NT2/D1 (cell line): ENCODE data around the gene ABI2.

Experiments
- DNase-seq: peaks from one replicate; pipeline ENCODE4 v3.0.0-alpha.2; 2011; ENCODE audit warnings: low read depth, low spot score
- H3K27me3 ChIP-seq: 2 replicates; pipeline ENCODE4 v1.6.0; 2011; ENCODE audit warnings: mild to moderate bottlenecking; ENCODE audit not compliant: insufficient read length, insufficient read depth
- H3K36me3 ChIP-seq: 2 replicates; pipeline ENCODE4 v1.6.1; 2011; ENCODE audit warnings: mild to moderate bottlenecking, low read length, mixed read lengths; ENCODE audit not compliant: insufficient read depth, insufficient read length
- H3K4me1 ChIP-seq: 2 replicates; pipeline ENCODE4 v1.5.1; 2011; ENCODE audit not compliant: insufficient read depth, insufficient read length
- H3K4me3 ChIP-seq: 2 replicates; pipeline ENCODE4 v1.5.1; 2011; ENCODE audit warnings: low read depth; ENCODE audit not compliant: insufficient read length
- H3K9ac ChIP-seq: 2 replicates; pipeline ENCODE4 v1.6.0; 2011; ENCODE audit warnings: low read depth; ENCODE audit not compliant: insufficient read length
- H3K9me3 ChIP-seq: 2 replicates; pipeline ENCODE4 v1.5.1; 2011; ENCODE audit warnings: mild to moderate bottlenecking, low read length; ENCODE audit not compliant: insufficient read depth
- SUZ12 ChIP-seq: IDR thresholded peaks from 2 replicates; pipeline ENCODE4 v1.6.1; 2011; ENCODE audit not compliant: insufficient read length, insufficient read depth; ENCODE audit errors: extremely low read depth
- YY1 ChIP-seq: IDR thresholded peaks from 2 replicates; pipeline ENCODE4 v1.6.1; 2011; ENCODE audit not compliant: insufficient read length, insufficient read depth
- ZNF274 ChIP-seq: IDR thresholded peaks from 2 replicates; pipeline ENCODE4 v1.6.1; 2011; ENCODE audit warnings: mild to moderate bottlenecking, low read depth, low read length

The ABI2 gene

DNA sequence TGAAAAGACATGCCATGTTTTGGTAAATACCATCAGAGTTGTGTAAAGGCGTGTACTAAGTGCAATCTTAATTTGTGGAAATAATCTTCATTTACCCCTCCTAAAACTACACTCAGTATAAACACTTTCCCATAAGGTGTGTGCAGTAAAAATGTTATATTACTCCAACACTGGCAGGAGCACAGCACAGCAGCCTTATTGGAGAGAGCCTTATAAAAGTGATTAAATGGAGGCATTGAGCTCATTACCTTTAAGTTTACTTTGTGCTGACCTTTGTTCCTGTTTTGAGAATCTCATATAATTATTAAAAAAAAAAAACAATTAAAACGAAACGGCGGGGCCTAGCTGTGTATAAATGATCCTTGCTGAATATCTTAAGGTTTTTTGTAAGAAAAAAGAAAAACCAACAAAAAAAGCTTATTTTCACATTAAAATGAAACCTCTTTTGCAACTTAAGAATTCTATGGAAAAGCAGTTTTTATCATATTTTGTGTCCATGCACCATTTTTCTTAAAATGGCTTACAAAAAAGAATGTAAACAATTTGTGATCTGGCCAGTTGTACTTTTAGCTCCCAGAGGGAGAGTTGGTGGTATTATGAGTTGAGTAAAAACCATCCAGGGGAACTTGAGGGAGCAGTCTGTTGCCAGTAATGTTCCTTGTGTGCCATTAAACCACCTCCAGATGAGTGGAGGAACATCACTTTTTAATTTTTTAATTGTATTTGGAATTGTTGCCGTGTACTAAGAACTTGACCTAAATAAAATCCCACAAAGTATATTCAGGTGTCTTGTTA lies 103.4 kb downstream of the ABI2 start:
- no peak for TF ChIP-seq ZNF274
- TF ChIP-seq SUZ12: no peak
- no peak for TF ChIP-seq YY1
- peaks cover 26% of the 10 kb centered on the region for H3K36me3 ChIP-seq
- no peaks in the 10 kb centered on the region for H3K9me3 ChIP-seq
- no peak for DNase-seq
- no peaks in the 10 kb centered on the region for H3K4me1 ChIP-seq
- no peak overlapping the region for H3K4me3 ChIP-seq
- no peaks in the 10 kb centered on the region for H3K27me3 ChIP-seq
- H3K9ac ChIP-seq: no peak overlapping the region

DNA sequence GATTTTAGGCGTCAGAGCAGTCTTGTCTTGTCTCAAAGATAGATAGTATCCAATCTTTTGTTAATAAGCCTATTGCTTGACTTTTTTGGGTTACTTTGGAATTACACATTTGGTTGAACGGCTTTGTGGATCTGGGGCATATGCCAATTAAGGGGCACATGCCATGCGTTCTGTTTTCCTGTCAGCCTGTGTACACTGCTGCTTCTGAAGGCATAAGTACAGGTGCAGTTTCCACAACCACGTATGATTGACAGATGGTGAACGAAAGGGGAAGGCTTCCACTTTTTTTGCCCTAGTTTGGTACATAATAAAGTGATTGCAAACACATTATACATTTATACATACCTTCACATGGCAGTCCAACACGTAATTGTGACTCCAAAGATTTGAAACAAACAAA lies 104.6 kb downstream of the ABI2 start:
- no peak for DNase-seq
- no peaks in the 10 kb centered on the region for H3K4me1 ChIP-seq
- no peak overlapping the region for H3K9ac ChIP-seq
- H3K9me3 ChIP-seq: no peaks in the 10 kb centered on the region
- H3K27me3 ChIP-seq: no peaks in the 10 kb centered on the region
- no peak overlapping the region for H3K4me3 ChIP-seq
- no peak for TF ChIP-seq ZNF274
- peaks cover 28% of the 10 kb centered on the region for H3K36me3 ChIP-seq

DNA sequence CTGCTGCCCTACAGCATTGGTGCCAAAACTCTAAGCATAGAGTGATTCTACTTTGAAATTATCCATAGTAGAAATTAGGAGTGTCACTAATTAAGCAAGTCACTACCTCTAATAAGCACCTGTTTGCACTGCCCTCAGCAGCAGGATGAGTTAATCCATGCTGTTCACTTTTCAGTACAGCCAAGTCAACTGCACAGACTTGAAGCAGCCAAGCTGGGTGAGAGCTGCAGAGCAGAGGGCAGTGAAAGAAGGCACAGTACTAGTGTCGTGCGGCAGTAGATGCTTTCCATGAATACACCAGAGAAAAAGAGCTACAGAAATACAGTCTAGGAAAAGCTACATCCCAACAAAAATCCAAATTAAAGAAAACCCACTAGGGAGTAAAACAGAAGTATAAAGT lies 108.3 kb downstream of the ABI2 start:
- Histone ChIP-seq H3K9me3 (no peaks in the 10 kb centered on the region), H3K27me3 (no peaks in the 10 kb centered on the region), H3K9ac (no peak overlapping the region), H3K4me1 (peaks cover 7% of the 10 kb centered on the region), H3K4me3 (no peak overlapping the region), H3K36me3 (peaks cover 50% of the 10 kb centered on the region)
- TF ChIP-seq SUZ12: no peak
- no peak for TF ChIP-seq ZNF274
- TF ChIP-seq YY1: no peak
- no peak for DNase-seq

DNA sequence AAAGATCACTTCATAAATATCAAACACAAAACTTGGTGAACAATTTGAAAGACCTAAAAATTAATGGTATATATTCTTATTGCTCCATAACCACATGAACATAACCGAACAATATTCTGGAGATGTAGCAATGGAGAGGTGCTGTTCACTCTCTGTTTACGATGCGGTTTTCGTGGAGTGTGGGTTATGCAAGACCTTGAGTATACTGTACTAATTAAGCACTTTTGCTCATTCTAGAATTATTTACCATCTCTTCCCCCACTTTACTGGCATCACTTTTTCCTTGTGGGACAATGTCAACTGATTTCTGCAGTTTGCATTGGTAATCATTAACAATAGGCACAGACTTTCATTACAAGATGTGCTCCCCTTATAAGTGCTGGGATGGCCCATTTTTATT lies 109.3 kb downstream of the ABI2 start:
- H3K36me3 ChIP-seq: peaks cover 60% of the 10 kb centered on the region

DNA sequence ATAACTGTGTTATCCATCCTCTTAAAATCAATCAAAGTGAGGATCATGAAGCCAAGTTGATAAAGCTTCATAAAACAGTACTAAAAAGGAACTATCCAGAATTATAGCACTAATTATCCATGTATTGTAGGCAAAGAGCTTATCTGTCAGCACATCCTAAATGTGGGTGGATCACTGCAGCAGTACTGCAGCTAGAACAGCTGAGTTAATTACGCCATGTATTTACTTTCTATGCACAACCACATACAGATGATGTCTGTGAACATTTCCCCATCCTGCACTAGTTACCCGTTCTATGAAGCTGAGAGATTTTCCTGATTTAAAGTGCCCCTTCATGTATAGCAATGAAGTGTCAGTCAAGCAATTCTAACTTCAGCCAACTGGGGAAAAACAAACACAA lies 110.3 kb downstream of the ABI2 start:
- peaks cover 7% of the 10 kb centered on the region for H3K4me1 ChIP-seq
- TF ChIP-seq SUZ12: no peak
- TF ChIP-seq YY1: no peak
- TF ChIP-seq ZNF274: no peak
- H3K27me3 ChIP-seq: no peaks in the 10 kb centered on the region
- no peak for DNase-seq
- no peaks in the 10 kb centered on the region for H3K9me3 ChIP-seq
- peaks cover 65% of the 10 kb centered on the region for H3K36me3 ChIP-seq
- H3K4me3 ChIP-seq: no peak overlapping the region
- no peak overlapping the region for H3K9ac ChIP-seq

More for the DNA sequence above, 109.3 kb downstream of the ABI2 start:
- DNase-seq: no peak
- Histone ChIP-seq H3K27me3 (no peaks in the 10 kb centered on the region), H3K9ac (no peak overlapping the region), H3K9me3 (no peaks in the 10 kb centered on the region), H3K4me1 (peaks cover 7% of the 10 kb centered on the region), H3K4me3 (no peak overlapping the region)
- no peak for TF ChIP-seq YY1
- TF ChIP-seq SUZ12: no peak
- TF ChIP-seq ZNF274: no peak

DNA sequence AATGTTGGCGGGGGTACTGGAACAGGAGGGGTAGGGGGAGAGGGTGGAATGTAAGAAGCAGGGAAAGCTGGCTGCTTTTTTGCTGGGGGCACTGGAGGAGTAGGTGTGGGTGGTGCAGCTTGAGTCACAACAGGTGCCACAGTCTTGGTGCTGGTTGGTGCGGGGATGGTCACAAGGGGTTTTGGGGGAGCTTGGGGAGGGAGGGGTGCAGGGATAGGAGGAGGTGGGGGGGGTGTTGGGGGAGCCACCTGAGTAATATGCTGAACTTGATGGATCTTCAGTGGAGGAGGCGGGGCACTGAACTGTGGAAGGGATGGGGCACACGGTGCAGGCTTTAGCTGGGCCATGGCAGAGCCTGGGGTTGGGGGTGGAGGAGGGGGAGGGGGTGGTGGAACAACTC lies 112.5 kb downstream of the ABI2 start:
- TF ChIP-seq ZNF274 (no peak), YY1 (no peak), SUZ12 (no peak)
- H3K36me3 ChIP-seq: peaks cover 78% of the 10 kb centered on the region
- H3K9ac ChIP-seq: no peak overlapping the region
- no peaks in the 10 kb centered on the region for H3K9me3 ChIP-seq
- DNase-seq: no peak
- H3K27me3 ChIP-seq: no peaks in the 10 kb centered on the region
- no peak overlapping the region for H3K4me3 ChIP-seq
- H3K4me1 ChIP-seq: peaks cover 7% of the 10 kb centered on the region

DNA sequence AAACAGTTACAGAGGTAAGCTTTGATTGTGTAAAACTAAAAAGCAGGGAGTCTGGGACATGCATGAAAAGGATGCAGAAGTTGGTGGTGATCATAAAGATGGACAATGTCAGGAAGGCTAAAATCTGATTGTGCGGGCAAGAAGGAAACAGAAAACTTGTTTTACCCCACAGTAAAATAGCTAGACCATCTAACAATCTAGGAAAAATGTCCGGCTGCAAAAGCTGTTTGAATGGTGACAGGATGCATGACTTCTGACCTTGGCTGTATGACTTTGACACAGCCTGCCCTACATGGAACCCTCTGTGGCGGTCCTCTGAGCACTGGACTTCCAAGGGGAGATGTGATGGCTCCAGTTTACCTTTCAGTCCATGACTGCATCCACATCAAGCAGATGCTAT lies 113.3 kb downstream of the ABI2 start:
- peaks cover 7% of the 10 kb centered on the region for H3K4me1 ChIP-seq
- H3K4me3 ChIP-seq: no peak overlapping the region
- no peaks in the 10 kb centered on the region for H3K27me3 ChIP-seq
- no peaks in the 10 kb centered on the region for H3K9me3 ChIP-seq
- no peak overlapping the region for H3K9ac ChIP-seq
- TF ChIP-seq ZNF274 (no peak), SUZ12 (no peak), YY1 (no peak)
- DNase-seq: no peak
- peaks cover 83% of the 10 kb centered on the region for H3K36me3 ChIP-seq
